ENCODE measurements around the gene TTC39B.

Gene TTC39B

DNA sequence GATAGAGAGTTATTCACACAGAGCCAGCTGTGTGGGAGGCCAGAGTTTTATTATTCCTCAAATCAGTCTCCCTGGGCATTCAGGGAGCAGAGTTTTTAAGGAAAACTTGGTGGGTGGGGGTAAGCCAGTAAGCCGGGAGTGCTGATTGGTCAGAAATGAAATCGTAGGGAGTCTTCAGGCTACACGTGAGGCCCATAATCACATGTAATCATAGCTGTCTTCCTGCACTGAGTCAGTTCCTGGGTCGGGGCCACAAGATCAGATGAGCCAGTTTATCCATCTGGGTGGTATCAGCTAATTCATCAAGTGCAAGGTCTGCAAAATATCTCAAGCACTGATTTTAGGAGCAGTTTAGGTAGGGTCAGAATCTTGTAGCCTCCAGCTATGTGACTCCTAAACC is 10.8 kb upstream of the TTC39B start:
- FAIRE-seq, result no peak
- no peak for TF ChIP-seq CTCF (IDR thresholded peaks at IDR 0.05; ENCODE audit: insufficient read depth, missing control alignments)
- DNase-seq (ENCODE audit: insufficient read length, low spot score), result no peak

DNA sequence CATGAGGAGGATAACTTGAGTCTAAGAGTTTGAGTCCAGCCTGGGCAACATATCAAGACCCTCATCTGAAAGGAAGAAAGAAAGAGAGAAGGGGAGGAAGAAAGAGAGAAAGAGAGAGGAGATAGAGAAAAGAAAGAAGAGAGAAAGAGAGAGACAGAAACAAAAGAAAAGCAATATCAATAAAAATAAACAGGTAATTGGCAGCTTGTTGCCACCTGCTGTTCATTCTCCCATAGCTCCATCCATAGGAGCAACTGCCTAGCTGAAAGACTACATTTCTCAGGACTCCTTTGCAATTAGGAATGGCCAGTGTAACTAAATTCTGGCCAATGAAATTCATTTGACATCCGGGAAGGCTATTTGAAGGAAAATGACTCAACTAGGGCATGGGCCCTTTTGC is 4.6 kb upstream of the TTC39B start:
- FAIRE-seq, result no peak
- TF ChIP-seq CTCF (IDR thresholded peaks at IDR 0.05; ENCODE audit: insufficient read depth, missing control alignments), result no peak
- no peak for DNase-seq (ENCODE audit: insufficient read length, low spot score)

GRCh38 chr9:15310107-15310850 is 3.3 kb upstream of the TTC39B start:
- no peak for TF ChIP-seq CTCF (IDR thresholded peaks at IDR 0.05; ENCODE audit: insufficient read depth, missing control alignments)
- DNase-seq (ENCODE audit: insufficient read length, low spot score), result no peak
- FAIRE-seq, result no peak

DNA sequence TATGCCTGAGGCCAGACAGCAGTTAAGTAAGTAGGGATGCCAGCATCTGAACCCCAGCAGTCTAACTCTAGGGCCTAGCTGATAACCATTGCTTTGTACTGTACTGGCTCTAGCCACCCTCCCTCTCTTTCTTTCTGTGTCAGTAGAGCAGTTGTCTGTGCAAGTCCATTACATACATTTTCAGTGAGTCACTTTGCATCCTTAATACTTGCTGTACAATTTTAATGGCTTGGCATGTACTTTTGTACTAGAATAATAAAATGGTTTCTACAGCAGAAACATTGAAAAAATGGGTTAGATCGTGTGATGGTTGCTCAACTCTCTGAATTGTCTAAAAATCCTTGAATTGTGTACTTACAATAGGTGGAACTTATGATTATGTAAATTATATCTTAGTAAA is 1.5 kb upstream of the TTC39B start:
- no peak for FAIRE-seq
- DNase-seq (ENCODE audit: insufficient read length, low spot score), result no peak
- no peak for TF ChIP-seq CTCF (IDR thresholded peaks at IDR 0.05; ENCODE audit: insufficient read depth, missing control alignments)

- no peak for DNase-seq (ENCODE audit: insufficient read length, low spot score)
- no peak for FAIRE-seq
- no peak for TF ChIP-seq CTCF (IDR thresholded peaks at IDR 0.05; ENCODE audit: insufficient read depth, missing control alignments)
Observed at GRCh38 chr9:15307523-15307841, 466 bp upstream of the TTC39B start.

GRCh38 chr9:15306068-15306756 is 804 bp downstream of the TTC39B start:
- no peak for DNase-seq (ENCODE audit: insufficient read length, low spot score)
- no peak for TF ChIP-seq CTCF (IDR thresholded peaks at IDR 0.05; ENCODE audit: insufficient read depth, missing control alignments)
- no peak for FAIRE-seq

GRCh38 chr9:15305470-15305869 is 1.5 kb downstream of the TTC39B start:
- DNase-seq (ENCODE audit: insufficient read length, low spot score) (no peak), FAIRE-seq (no peak)

More at GRCh38 chr9:15305470-15305869, 1.5 kb downstream of the TTC39B start:
- TF ChIP-seq CTCF (IDR thresholded peaks at IDR 0.05; ENCODE audit: insufficient read depth, missing control alignments), result no peak
